Stimulated activated CD4-positive, alpha-beta T cell treated with anti-CD3 and anti-CD28 coated beads, Interleukin-2, amount 100 ng/mL, for 24 hours (primary cell): ENCODE data around the gene ARID3A.
A peak's percentile ranks its signal among the peaks of the same experiment; 100 is the strongest.

Experiments used
- DNase-seq, 2 donors: peaks; one replicate each; pipeline ENCODE4 v3.0.0-alpha.2; 2020

The ARID3A gene

DNA sequence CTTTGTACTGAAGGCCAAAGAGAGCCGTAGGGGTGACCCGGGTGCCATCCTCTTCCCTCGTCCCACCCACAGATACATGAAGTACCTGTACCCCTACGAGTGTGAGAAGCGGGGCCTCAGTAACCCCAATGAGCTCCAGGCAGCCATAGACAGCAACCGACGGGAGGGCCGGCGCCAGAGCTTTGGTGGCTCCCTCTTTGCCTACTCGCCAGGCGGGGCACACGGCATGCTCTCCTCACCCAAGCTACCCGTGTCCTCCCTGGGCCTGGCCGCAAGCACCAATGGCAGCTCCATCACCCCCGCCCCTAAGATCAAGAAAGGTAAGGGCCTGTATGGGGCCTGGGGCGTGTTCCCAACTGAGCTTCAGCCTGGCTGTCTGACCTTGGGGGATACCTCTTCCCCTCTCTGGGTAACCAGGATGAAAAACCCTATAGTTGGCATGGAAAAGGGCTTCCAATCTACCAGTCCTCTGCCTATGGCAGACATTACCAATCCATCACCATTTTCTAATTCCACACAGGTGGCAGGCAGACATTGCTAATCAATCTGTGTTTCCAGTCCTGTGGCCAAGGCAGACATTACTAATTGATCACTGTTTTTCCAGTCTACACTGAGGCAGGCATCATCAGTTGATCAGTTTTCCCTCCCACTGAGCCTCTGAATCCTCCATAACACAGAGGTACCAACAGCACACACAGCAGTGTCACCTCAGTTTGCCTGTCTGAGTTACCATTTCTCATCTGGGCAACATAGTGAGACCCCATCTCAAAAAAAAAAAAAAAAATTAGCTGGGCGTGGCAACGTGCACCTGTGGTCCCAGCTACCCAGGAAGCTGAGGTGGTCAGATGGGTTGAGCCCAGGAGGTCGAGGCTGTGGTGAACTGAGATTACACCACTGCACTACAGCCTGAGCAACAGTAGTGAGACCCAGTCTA lies 39.2 kb downstream of the ARID3A start:
- DNase-seq = no peak

DNA sequence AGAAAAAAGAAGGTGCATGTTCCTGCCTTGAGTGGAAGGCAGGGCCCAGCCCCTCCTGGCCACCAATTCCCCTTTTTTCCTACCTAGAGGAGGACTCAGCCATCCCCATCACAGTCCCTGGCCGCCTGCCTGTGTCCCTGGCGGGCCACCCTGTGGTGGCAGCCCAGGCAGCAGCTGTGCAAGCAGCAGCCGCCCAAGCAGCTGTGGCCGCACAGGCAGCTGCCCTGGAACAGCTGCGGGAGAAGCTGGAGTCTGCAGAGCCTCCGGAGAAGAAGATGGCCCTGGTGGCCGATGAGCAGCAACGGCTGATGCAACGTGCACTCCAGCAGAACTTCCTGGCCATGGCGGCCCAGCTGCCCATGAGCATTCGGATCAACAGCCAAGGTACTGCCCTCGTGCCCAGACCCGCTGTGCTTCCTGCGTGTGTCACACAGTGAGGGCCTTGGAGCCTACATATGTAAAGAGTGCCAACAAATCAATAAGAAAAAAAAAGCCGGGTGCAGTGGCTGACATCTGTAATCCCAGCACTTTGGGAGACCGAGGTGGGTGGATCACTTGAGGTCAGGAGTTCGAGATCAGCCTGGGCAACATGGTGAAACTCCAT lies 40.8 kb downstream of the ARID3A start:
- DNase-seq = no peak

DNA sequence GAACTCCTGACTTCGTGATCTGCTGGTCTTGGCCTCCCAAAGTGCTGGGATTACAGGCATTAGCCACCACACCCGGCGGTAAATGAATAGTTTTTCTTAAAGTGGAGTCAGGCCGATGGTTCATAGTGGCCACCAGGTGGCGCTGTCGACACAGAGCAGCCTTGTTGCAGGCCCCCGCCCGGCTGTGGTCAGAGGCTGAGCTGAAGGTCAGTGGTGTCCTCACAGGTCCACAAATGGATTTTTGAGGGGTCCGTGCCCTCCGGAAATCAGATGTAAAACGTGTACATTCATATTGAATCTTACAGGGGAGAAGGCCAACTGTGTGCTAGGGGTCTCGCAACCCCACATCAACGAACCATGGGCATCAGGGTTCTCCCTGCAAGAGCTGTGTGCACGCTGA lies 44.9 kb downstream of the ARID3A start:
- no peak for DNase-seq

DNA sequence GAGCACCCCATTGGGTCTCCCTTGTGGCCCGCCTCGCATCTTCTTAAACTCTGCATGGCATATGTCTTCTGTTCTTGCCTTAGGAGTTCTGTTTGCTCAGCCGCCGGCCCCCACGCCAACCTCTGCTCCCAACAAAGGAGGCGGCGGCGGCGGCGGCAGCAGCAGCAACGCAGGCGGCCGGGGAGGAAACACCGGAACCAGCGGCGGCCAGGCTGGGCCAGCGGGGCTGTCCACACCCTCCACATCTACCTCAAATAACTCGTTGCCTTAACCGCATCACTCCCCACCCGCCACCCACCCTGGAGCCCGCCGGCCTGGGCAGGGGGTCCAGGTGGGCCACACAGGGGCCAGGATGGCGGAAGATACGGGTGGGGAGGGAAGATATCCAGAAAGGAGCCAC lies 46.0 kb downstream of the ARID3A start:
- no peak for DNase-seq

DNA sequence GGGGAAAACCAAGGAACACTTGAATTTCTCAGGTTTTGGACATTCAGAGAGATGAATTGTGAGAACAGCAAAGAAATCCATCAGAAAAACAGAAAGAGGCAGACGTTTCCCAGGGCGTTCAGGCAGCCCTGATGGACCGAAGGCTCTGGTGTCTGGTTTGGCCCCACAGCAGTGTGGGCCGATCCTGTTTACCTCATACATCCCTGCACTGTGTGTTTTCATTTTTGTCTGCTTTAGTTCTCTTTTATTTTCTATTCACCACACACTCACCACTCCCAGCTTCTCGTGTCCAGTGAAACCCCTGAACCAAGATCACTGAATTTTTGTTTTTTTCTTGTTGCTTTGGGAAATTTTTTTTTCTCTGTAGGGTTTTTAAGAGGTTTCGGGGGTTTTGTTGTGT lies 46.4 kb downstream of the ARID3A start:
- DNase-seq = no peak

DNA sequence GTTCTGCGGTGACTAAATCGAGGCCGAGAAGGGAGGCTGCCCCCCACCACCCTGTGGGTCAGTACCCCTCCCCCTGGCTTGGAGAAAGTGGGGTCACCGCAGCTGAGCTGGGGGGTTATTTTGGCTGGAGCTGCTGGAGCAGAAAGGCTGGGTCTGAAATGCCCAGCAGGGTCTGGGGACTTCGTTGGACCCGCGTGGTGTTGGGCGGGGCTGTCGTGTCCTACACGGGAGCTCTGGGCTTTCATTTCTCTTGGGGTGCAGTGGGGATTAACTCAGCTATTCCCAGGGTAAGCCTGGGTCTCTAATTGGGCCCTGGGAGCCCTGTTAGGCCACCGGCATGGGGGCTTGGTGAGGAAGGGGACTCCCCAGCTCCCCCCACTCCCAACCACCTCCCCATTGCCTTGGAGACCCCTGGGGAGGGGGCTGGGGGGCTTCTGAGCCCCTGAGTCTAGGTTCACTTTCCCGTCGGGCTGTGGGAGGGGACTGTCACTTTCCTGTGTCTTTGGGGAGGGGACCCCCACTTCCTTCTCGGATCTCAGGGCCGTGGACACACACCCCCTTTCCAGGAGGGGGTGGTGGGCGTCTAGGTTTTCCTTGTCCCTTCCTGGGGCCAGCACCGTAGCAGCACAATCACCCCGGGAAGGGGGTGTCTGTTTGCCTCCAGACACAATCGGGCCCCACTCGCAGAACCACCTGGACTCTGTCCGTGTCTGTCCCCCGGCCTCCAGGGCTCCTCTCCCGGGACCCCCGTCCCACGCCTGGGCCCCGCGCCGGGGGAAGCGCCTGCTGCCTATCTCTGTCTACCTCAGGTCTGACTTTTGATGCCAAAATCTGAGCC lies 48.1 kb downstream of the ARID3A start:
- no peak for DNase-seq

DNA sequence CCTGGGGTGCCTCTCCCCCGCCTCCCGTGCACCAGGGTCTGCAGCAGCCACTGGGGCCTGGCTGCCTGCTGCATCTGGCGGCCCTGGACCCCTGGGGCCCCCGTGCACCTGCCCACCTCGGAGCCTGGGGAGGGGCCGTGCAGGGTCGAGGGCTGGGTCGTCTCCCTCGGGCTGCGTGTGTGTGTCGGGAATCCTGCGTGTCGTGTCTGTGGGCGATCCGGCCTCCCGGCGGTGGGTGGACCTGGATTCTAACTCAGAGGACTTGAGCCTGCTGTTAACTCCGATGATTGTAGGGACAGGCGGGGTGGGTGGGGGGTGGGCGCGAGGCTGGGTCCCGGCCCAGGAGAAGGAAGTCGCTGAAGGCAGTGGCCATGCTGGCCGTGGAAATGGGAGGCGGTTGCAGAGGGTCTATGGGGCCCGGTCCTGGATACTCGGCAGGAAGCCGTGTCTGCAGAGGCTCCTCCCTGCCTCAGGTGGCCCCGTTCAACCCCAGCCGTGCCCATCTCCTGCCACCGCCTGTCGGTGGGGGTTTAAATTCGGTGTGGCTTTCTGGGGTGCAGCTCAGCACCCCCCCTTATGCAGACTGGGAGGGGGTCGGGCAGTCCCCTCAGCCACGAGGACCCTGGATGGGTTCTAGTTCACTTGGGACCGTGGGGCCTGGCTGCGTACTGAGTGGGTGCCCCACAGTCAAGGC lies 48.9 kb downstream of the ARID3A start:
- no peak for DNase-seq

DNA sequence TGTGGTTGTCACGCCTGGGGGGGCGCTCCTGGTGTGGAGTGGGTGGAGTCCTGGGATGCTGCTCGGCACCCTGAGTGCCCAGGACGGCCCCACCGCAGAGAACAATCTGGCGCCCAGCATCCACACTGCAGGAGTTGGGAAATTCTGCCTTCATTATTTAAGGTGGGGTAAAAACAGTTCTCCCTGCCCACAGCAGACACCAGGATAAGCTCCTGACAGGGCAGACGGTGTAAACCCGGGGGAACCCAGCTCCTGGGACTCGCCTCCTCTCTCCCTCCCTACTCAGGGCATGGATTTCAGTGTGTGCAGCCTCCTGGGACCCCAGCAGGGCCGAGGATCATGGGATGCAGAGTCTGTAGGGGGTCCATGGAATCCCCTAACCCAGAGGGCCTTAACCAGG lies 50.6 kb downstream of the ARID3A start:
- DNase-seq = no peak

DNA sequence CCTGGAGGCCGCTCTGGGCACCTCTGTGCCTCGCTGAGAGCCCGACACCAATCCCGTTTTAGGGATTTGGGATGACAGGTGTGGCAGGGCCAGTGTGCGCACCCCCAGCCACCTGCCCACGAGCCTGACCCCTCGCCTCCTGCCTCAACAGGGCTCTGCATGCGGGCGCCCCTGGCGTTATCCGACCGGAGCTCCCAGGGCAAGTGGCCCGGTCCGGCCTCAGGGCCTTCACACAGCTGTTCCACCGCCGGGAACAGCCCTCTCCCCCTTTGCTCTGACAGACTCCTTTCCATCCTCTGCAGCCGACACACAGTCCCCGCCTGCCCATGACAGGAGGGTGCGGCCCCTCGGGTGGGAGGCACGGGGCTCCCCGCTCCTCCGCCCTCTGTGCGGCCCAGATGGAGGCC lies 51.2 kb downstream of the ARID3A start:
- no peak for DNase-seq

DNA sequence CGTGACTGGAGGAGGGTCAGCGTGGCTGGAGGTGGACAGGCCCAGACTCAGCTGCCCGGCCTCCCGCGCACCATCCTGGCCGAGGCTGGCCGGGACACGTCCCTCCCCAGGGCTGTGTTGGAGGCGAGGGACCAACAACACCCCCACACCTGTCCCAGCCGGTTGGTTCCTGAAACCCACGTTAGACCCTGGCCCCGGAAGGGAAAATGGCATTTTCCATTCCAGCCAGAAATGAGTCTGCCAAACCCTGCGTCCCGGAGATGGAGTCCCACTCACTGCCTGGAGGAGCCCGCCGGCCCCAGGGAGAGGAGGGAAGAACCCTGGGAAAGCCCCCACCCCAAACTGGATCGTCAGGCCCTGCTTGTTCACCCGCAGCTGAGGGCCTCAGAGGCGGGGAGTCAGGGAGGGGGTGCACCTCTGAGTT lies 53.5 kb downstream of the ARID3A start:
- DNase-seq = no peak

DNA sequence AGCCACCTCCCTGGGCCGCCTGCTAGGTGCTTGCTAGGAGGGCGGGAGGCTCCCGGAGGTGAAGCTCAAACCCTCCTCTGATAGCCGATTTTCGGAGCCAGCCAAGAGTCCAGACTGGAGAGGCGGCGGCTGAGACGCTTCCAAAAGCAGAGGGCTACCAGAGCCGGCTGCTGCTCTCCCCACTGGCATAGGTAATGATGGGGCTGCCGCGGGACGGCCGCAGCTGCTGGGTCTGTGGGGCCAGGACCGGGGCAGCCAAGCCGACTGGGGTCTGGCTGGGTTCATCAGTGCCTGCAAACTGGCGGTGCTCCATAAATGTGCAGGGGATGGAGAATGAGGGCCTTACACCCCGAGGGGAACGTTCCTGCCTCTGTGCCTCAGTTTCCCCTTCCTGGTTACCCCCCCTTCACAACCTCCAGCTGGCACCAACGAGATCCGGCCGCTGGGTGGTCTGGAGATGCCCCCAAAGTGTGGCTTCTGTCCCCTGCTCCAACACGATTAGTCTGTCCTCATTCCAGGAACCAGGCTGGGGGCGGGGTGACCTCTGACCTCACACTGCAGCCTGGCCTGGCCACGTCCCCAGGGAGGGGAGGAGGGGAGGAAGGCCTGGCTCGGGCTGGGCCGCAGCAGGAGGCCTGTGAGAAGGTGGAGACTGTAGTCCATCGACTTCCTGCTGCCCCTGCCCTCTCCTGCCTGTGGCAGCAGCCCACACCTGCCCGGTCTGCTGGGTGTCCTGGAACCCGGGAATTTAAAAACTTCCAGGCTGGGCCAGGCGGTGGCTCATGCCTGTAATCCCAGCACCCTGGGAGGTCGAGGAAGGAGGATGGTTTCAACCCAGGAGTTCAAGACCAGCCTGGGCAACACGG lies 54.5 kb downstream of the ARID3A start:
- no peak for DNase-seq

DNA sequence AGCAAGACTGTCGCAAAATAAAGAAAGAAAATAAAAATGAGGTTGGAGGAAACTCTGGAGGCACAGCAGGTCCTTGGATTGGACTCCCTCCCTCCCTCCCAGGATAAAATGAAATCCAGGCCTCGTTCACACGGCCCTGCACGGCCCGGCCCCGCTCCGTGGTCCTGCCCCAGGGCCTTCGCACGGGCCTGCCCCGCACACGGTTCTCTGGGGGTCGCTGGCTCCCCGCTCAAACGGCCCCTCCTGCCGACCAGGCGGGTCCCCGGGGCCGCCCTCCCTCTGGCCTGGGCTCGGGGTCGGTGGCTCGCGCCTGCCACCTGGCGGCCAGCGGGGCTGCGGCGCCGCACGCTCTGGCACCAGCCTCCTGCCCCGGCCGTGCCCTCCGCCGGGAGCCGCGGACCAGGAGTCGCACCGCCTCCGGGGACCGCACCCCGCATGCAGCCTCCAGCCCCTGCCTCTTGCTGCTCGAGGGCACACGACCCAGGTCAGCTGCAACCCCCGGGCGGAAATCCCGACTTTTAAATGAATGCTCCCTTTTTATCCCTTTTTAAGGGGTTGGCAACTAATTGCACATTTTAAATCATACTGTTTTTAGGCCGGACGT lies 56.8 kb downstream of the ARID3A start:
- DNase-seq = peak; percentile 81 to 85

DNA sequence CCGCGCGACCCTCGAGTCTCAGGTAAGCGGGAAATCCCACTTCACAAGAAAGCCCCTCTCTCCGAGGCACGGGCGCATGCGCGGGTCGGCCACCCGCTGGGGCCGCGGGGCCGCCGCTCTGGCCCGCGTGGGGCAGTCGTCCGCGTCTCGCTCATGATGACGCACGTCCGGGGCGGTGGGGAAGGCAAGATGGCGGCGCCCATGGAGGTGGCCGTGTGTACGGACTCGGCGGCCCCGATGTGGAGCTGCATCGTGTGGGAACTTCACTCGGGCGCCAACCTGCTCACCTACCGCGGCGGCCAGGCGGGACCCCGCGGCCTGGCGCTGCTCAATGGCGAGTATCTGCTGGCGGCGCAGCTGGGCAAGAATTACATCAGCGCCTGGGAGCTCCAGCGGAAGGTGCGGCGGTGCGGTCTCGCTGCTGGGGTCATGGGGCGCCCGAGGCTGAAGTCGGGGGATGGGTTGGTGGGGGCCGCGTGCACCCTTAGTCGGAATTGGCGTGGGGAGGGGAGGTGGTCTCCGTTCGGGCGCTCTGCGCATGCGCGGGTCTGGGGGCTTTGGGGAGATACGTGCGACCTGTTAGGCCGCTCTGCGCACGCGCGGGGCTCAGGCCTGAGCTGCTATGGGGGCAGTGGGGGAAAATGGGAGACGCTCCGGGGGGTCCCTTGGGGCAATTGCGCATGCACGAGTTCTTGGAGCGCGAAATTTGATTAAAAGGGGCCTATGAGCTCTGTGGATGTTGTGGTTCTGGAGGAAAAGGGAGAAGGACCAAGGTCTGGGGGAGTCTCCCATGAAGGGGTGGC lies 58.5 kb downstream of the ARID3A start, which contains the start of gene WDR18:
Gene WDR18, plus strand, starts transcription at position 181 of the 803 bp plus-strand sequence. Its CDS starts 9 bp downstream, at position 190.
- DNase-seq = peak; percentile 91 to 95

DNA sequence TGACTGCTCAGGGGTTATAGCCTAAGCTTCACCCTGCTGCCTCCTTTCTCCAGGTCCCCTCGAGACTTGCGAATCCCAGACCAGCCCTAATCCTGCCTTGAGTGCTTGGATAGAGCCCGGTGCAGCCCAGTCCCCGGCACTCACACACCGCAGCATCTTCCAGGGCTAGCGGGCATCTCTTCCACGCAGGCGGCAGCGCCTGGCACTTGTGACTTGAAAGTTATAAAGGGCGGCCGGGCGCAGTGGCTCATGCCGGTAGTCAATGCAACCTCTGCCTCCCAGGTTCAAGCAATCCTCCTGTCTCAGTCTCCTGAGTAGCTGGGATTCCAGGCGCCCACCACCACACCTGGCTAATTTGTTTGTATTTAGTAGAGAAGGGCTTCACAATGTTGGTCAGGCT lies 60.2 kb downstream of the ARID3A start:
- no peak for DNase-seq

DNA sequence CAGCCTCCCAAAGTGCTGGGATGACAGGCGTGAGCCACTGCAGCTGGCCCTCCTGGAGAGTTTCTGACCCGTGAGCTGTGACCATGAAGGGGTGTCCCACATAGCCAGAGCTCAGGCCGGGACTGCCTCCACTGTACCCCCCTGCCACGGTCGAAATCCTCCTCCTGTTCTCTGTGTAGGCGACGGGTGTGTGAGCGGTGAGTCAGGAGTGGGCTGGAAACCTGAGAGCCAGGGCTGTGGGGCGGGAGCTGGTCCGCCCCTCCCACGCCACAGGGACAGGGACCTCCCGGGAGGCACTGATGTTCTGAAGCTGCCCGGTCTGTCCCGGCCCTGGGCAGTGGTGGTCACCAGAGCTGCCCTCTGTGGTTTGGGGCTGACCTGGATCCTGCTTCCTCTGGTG lies 62.2 kb downstream of the ARID3A start:
- no peak for DNase-seq

DNA sequence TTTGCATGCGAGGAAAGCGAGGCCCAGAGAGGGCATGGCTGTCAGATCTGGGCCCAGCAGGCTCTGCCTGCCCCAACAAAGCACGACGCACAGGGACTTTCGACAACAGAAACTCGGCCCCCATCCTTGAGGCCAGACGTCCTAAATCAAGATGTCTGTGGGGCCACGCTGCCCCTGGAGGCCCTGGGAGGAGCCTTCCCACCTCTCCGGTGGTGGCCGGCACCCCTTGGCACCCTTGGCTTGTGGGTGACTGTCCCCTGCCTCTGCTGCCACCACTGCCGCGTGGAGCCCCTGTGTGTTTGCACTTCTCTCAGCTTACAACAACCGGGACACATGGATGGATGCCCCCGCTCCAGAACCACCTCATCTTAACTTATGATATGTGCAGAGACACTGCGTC lies 62.7 kb downstream of the ARID3A start:
- DNase-seq = no peak

DNA sequence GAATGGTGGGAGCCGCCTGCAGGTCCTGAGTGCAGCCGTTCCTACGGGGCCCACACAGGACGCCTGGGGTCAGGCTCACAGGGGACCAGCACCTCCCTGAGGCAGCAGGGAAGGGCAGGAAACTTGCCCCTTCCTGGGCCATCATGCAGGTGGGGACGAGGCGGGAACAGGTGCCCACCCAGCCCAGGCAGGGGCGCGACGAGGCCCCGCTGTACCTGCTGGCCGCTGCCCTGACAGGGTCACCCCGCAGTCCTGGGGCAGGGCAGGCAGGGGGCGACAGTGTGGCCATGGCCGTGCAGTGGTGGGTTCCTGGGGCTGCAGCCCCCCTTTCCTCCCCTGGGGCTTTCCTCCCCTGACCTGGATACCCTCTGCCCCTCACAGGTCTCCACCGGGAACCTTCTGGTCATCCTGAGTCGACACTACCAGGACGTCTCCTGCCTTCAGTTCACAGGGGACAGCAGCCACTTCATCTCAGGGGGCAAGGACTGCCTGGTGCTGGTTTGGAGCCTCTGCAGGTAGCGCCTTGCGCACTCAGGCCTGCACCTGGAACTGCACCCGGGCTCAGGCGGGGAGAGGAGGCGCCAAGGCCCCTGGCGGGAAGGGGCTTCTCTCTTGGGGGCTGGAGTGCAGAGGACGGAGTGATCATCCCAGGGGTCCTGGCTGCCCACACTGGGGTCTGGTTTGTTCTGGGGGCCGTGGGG lies 63.7 kb downstream of the ARID3A start:
- DNase-seq = no peak

DNA sequence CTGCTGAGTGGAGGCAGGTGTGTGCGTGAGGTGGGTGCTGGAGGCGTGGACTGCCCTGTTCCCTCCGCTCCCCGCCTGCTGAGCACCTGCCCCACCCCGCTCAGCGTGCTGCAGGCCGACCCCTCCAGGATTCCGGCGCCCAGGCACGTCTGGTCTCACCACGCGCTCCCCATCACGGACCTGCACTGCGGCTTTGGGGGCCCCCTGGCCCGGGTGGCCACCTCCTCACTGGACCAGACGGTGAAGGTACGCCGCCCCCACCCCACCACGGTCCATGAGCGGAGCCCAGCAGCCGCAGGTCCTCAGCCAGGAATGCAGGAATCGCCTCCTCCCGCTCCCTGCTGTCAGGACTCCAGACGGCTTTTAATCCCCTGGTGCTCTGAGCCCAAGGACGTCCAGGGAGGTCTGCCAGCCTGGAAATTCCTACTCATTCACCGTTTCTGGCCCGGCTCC lies 64.3 kb downstream of the ARID3A start:
- DNase-seq = no peak

DNA sequence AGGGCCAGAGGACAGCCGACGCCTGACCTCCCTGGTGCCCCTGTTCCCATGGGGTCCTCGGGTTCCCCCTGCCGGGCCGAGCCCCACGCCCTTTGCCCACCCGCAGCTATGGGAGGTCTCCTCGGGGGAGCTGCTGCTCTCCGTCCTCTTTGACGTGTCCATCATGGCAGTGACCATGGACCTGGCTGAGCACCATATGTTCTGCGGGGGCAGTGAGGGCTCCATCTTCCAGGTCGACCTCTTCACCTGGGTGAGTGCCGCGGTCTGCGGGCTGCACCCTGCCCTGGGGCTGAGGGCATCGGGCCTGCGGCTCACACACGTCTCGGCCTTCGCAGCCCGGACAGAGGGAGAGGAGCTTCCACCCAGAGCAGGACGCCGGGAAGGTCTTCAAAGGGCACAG lies 64.9 kb downstream of the ARID3A start:
- no peak for DNase-seq
